ENCODE results near the gene NARS2. TPM values are rescaled to one million over a fixed set of nuclear protein-coding genes. Genes with fewer than 3 reads are reported as not detected.

Gene NARS2
- total and polyA plus RNA-seq, 10 of the 15 experiments (the other 5 are each of a cell fraction or from before 2014, with no cell fraction given) = 22.2 to 45.3 (median 36.3) TPM

DNA sequence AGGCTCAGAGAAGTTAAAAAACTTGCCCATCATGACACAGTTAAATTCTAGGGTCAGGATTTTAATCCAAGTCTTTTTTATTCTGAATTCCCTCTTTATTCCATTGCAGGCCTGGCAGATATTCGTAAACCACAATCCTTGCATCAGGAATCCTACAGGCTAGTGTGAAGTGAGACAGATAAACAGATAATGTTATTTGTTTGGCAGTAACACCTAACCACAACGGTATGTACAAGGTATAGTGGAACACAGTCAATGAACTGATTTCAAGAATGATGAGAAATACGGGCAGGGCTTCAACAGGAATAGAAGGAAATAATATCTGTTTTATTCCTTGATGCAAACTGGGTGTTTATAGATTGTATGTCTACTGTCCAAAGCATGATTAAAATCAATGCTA is 32.0 kb upstream of the NARS2 start (continued):
- TF ChIP-seq ZZZ3 (IDR thresholded peaks at IDR 0.05; ENCODE audit: control insufficient read depth, insufficient read length, low read depth) = no peak
- TF ChIP-seq SIN3A (IDR thresholded peaks at IDR 0.05; ENCODE audit: low read depth, low read length) = no peak

DNA sequence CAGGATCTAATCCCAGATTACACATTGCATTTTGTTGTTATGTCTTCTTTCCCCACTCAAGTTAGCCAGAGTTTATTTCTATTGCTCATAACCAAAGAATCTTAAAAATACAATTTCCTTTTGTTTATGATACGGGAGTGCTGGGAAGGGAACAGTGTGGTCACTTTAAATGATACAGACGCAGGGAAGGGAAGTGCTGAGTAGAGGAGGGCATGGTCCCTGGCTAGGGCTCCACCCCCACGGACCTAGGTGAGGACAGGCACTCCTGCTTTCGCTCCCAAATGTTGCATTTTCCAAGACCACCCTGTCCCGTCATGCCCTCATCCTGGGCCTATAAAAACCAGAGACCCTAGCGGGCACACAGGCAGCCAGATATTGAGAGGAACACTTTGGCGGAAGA is 30.6 kb upstream of the NARS2 start:
- ChIA-PET CTCF (no interaction called here), RAD21 (ENCODE audit: unreplicated experiment) (no interaction called here), POLR2A (no interaction called here), SMC1A (ENCODE audit: uncharacterized antibody, unreplicated experiment) (no interaction called here)
- no peaks in the 10 kb centered on the region for H4K20me1 ChIP-seq (ENCODE audit: control insufficient read depth, insufficient read depth)
- H3K36me3 ChIP-seq (ENCODE audit: control insufficient read depth in 2 of 2, insufficient read depth in 2 of 2, low read length in 1 of 2) = no peaks in the 10 kb centered on the region
- no peak overlapping the region for H3K4me3 ChIP-seq
- no peaks in the 10 kb centered on the region; a peak in 1 of 4 replicates for H3K27me3 ChIP-seq (replicated peaks in 1 of 2; ENCODE audit: control insufficient read depth in 2 of 2, insufficient read depth in 2 of 2, low read length in 1 of 2)
- WGBS (ENCODE audit: insufficient coverage, insufficient replicate concordance, low lambda C conversion rate, missing lambda C conversion rate) = 40% methylated on average over 7 of the region's 7 CpGs
- H2AFZ ChIP-seq (ENCODE audit: control insufficient read depth, low read depth, low read length) = no peak overlapping the region
- H3K27ac ChIP-seq (ENCODE audit: control insufficient read depth, insufficient read depth) = no peak overlapping the region
- no TSS peak for BruUV-seq (replicated peaks)
- intact Hi-C loops (cut with micrococcal nuclease; ENCODE audit: unreplicated experiment) (no loop called here), in situ Hi-C loops (cut with MboI) (no loop called here)
- H3K9me3 ChIP-seq (replicated peaks; ENCODE audit: control insufficient read depth, insufficient read depth, low read length) = no peaks in the 10 kb centered on the region
- H3K9ac ChIP-seq (ENCODE audit: control insufficient read depth, insufficient read depth, low read length) = no peak overlapping the region
- TF ChIP-seq, protein P1, sequence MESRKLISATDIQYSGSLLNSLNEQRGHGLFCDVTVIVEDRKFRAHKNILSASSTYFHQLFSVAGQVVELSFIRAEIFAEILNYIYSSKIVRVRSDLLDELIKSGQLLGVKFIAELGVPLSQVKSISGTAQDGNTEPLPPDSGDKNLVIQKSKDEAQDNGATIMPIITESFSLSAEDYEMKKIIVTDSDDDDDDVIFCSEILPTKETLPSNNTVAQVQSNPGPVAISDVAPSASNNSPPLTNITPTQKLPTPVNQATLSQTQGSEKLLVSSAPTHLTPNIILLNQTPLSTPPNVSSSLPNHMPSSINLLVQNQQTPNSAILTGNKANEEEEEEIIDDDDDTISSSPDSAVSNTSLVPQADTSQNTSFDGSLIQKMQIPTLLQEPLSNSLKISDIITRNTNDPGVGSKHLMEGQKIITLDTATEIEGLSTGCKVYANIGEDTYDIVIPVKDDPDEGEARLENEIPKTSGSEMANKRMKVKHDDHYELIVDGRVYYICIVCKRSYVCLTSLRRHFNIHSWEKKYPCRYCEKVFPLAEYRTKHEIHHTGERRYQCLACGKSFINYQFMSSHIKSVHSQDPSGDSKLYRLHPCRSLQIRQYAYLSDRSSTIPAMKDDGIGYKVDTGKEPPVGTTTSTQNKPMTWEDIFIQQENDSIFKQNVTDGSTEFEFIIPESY (IDR thresholded peaks at IDR 0.05) = no peak
- TF ChIP-seq, protein P2, sequence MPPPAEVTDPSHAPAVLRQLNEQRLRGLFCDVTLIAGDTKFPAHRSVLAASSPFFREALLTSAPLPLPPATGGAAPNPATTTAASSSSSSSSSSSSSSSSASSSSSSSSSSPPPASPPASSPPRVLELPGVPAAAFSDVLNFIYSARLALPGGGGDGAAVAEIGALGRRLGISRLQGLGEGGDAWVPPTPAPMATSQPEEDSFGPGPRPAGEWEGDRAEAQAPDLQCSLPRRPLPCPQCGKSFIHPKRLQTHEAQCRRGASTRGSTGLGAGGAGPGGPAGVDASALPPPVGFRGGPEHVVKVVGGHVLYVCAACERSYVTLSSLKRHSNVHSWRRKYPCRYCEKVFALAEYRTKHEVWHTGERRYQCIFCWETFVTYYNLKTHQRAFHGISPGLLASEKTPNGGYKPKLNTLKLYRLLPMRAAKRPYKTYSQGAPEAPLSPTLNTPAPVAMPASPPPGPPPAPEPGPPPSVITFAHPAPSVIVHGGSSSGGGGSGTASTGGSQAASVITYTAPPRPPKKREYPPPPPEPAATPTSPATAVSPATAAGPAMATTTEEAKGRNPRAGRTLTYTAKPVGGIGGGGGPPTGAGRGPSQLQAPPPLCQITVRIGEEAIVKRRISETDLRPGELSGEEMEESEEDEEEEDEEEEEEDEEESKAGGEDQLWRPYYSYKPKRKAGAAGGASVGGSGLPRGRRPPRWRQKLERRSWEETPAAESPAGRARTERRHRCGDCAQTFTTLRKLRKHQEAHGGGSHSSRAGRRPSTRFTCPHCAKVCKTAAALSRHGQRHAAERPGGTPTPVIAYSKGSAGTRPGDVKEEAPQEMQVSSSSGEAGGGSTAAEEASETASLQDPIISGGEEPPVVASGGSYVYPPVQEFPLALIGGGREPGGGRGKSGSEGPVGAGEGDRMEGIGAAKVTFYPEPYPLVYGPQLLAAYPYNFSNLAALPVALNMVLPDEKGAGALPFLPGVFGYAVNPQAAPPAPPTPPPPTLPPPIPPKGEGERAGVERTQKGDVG (CRISPR knock-in tag; IDR thresholded peaks at IDR 0.05) = no peak
- TF ChIP-seq IKZF1 (conservative IDR thresholded peaks at IDR 0.05) (no peak), CBX5 (IDR thresholded peaks at IDR 0.05; ENCODE audit: low read depth) (no peak), CBFB (IDR thresholded peaks at IDR 0.05; ENCODE audit: low read depth) (no peak), YY1 (IDR thresholded peaks at IDR 0.05; ENCODE audit: low read depth, low read length) (no peak), ASH2L (IDR thresholded peaks at IDR 0.05; ENCODE audit: borderline replicate concordance, low read depth) (no peak), GATAD2B (conservative IDR thresholded peaks at IDR 0.05; ENCODE audit: low read depth) (no peak), CBX3 (IDR thresholded peaks at IDR 0.05; ENCODE audit: borderline replicate concordance, low read depth) (no peak), SIX5 (IDR thresholded peaks at IDR 0.05; ENCODE audit: low read depth, low read length, severe bottlenecking) (no peak), ZNF622 (IDR thresholded peaks at IDR 0.05) (no peak), SREBF1 (IDR thresholded peaks at IDR 0.05; ENCODE audit: low read length) (no peak), NFYA (IDR thresholded peaks at IDR 0.05; ENCODE audit: borderline replicate concordance, low read depth, low read length) (no peak)
- TF ChIP-seq, protein P3, sequence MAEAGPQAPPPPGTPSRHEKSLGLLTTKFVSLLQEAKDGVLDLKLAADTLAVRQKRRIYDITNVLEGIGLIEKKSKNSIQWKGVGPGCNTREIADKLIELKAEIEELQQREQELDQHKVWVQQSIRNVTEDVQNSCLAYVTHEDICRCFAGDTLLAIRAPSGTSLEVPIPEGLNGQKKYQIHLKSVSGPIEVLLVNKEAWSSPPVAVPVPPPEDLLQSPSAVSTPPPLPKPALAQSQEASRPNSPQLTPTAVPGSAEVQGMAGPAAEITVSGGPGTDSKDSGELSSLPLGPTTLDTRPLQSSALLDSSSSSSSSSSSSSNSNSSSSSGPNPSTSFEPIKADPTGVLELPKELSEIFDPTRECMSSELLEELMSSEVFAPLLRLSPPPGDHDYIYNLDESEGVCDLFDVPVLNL (IDR thresholded peaks at IDR 0.05; ENCODE audit: low read depth, low read length) = no peak
- H3K4me1 ChIP-seq (ENCODE audit: control insufficient read depth, insufficient read depth, low read length) = no peaks in the 10 kb centered on the region
- DNase-seq (ENCODE audit: low read depth, low spot score) = no peak
- no peak overlapping the region for H3K4me2 ChIP-seq (ENCODE audit: control insufficient read depth, insufficient read depth)
- no peak for FAIRE-seq
- H3K79me2 ChIP-seq (ENCODE audit: control insufficient read depth, insufficient read depth, low read length) = no peaks in the 10 kb centered on the region
- ATAC-seq = no peak
